Limb (tissue), 2 donors: ENCODE data around the gene PTPN18.
"Not testable (repeated sequence)": the region's sequence is repeated elsewhere in the genome, so short reads cannot be mapped to it uniquely, and the experiment has no call there.

Source experiments
- DNase-seq, 2 donors: peaks; one replicate each; pipeline ENCODE4 v3.0.0-alpha.2; 2016; ENCODE audit errors: extremely low spot score in 2 of 2

PTPN18 gene, protein sequence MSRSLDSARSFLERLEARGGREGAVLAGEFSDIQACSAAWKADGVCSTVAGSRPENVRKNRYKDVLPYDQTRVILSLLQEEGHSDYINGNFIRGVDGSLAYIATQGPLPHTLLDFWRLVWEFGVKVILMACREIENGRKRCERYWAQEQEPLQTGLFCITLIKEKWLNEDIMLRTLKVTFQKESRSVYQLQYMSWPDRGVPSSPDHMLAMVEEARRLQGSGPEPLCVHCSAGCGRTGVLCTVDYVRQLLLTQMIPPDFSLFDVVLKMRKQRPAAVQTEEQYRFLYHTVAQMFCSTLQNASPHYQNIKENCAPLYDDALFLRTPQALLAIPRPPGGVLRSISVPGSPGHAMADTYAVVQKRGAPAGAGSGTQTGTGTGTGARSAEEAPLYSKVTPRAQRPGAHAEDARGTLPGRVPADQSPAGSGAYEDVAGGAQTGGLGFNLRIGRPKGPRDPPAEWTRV

DNA sequence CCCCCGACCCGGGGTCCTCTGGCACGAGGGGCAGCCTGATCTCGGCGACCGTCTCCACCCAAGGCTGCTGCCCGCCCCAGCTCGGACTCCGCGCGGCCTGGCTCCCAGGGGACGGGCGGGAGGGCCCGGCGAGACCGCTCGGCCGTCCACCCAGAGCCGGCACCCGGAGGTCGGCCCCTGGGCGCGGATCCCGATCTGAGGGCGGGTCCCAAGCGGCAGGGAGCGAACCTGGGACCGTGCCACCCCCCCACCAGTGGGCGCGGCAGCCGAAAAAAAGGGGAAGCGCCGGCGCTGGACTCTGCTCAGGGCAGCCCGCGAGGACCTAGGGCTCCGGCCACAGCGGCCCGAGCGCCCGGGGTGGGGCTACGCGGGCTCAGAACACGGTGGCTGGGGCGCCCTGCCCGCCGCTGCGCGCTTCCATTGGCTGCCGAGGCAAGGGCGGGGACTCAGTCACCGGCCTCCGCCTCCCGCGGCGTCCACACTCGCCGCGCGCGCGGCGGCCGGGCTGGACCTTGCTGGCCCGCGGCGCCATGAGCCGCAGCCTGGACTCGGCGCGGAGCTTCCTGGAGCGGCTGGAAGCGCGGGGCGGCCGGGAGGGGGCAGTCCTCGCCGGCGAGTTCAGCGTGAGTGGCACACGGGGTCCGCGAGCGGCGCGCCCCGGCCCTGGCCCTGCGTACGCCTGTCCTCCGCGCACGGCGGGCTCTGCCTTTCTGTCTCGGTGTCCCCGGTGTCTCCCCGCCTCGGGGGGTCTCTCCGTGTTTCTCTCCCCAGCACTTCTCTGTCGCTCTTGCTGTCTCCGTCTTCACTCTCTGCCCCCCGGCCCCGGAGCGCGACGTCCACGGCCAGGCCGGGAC lies at the start of gene PTPN18:
PTPN18 (plus strand) TSS at position 479 of the 854 bp plus-strand sequence; CDS start at position 531, 52 bp downstream.
- DNase-seq = peak; percentile 67 to 85

DNA sequence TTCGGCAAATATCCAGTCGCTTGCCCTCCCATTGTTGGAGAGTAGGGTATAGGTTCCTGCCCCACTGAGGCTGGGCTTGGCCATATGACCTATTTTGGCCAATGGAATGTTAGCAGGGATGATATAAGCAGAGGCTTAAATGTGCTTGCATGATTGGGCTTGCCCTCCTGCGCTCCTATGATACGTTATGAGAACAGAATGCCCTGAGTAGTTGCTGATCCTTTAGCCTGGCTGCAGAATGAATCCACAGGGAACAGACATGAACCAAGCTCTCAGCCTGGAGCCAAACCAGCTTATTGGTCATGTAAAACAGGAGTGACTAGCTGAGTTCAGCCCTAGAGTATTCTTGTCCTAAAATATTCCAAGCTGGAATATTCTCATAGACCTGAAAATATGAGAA lies 48.0 kb upstream of the PTPN18 start:
- DNase-seq = no peak

DNA sequence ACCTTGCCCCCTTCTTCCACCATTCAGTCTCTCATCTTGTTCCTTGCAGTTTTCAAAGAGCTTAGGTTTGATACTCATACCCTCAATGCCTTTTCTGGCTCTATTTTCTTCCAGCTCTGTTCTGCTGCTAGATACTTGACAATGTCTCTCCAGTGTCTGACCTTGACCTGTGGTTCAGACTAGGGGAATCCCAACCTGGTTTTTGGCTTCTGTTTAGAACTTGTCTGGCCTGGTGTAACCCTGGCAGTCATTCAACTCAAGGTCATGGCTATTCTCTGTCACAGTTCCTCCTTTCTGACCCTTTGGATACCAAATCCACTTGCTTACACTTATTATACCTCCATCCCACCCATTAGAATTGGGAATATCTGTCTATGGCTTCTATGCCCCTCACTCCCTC lies 45.0 kb upstream of the PTPN18 start:
- no peak for DNase-seq

DNA sequence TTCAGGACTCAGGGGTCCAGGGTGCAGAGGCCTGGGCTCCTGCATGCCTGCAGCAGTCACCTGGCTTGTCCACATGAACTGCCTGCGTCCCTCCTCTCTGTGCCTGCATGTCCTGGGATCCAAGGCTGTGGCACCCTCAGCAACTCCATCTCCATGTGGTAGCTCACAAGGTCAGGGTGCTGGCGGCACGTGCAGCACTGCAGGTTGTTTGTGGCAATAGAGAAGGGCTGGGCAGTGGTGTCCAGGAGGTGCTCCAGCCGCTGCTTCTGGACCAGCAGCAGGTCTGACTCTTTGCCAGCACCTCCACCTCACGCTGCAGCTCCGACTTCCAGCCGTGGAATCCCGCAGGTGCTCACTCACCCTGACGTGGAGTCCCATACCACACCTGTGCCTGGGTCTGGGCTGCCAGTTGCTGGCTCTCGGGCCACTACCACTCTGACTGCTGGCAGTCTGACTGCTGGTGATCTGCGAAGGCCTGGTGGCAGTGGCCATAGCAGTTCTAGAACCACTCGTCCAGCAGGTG lies 42.0 kb upstream of the PTPN18 start:
- DNase-seq = no peak

DNA sequence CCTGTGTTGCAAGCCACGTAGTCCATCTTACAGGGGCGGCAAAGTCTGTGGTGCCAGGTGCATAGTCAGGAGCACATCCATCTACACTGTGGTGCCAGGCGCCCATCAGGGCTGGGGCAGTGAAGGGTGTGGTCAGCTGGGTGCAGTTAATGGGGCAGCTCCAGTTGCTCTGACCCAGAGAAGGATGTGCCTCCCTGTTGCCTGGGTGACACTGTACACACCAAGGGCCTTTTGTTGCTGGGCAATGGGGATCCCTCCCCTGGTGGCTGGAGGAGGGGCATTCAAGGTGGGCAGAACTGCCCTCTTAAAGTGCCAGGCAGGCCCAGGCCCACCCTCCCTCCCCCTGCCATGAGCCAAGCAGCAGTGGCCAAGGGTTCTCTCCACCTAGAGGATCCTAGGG lies 41.5 kb upstream of the PTPN18 start:
- no peak for DNase-seq

DNA sequence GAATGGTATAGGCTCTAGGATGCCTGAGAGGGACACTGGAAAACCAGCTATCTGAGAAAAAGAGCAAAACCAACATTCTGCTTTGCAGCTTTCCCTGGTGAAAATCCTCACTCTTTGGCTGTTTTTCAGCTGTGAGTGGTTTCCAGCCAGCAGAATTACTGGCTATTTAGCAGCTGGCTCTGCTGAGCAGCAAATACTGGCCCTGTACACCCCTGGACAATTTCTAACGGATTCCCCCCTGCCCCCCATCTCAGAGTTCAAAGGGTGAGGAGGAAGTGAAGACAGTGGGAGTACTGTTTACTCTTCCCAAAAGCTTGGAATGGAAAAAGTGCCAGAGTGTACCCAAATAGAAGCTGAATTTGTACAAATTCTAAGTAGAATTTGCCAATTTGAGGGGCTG lies 39.3 kb upstream of the PTPN18 start:
- peak in 1 of 2 donors; percentile 18 for DNase-seq

DNA sequence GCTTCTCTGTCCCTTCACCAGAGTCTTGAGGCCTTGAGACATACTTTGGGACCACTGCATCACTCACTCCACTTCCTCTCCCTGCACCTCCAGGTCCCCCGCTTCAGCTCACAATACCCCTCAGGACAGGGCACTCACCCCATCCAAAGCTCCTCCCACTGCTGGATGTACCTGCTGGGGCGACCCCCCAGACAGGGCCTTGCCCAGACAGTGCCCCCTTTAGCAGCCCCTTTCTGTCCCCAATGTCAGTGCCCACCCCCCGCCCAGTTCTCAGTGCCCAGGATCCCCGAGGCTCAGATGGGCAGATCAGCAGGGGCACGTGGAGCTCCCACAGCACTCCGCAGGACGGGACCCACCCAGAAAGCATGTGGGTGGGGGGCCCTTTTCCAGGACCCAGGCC lies 37.0 kb upstream of the PTPN18 start:
- no peak for DNase-seq

DNA sequence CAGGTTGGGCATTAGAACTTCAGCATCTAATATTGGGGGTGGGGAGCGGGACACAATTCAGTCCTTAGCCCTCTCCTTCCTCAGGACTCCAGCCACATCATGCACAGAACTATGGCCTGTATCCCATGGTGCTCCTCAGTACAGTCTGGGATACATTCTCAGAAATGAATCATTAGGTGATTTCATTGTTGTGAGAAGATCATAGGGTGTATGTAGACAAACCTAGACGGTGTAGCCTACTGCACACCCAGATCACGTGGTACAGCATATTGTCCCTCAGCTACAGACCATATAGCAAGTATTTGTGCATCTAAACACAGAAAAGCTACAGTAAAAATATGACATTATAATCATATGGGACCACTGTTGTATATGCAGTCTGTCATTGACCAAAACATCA lies 36.3 kb upstream of the PTPN18 start:
- no peak for DNase-seq

DNA sequence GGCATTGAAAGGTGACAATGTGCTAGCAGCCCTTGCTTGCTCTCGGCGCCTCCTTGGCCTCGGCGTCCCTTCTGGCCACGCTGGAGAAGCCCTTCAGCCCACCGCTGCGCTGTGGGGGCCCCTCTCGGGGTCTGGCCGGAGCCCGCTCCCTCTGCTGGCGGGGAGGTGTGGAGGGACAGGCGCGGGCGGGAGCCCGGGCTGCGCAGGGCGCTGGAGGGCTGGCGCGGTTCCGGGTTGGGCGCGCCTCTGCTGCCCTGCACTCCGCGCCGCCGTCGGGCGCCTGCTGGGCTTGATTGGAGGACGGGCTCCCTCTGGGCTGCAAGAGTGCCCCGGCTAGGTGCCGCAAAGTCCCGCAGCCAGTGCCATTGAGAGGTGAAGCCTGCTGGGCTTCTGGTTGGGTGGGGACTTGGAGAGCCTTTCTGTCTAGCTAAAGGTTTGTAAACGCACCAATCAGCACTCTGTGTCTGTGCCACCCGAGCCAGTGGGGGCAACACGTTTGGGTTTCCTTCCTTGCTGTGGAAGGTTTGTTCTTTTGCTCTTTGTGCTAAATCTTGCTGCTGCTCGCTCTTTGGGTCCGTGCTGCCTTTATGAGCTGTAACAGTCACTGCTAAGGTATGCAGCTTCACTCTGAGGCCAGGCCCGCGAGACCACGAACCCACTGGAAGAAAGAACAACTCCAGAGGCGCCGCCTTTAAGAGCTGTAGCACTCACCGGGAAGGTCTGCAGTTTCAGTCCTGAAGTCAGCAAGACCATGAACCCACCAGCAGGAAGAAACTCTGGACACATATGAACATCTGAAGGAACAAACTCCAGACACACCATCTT lies 27.9 kb upstream of the PTPN18 start:
- no peak for DNase-seq

DNA sequence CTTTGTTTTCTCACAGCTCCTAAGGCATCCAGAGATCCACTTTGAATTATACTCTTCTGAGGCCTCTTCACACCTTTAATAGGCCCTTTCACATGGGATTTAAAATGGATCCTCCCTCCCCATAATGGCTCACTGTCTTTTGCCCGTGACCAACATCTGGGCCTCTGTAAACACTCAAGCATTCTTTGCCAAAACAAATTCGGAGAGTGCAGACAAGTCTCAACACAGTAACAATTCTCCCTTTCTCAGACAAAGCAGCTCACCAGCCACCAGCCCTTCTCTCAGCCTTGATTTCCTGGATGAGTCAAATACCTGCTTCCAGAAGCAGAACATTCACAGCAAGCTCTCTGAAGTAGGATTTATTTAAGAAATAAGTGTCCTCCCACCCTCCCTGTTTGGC lies 27.1 kb upstream of the PTPN18 start:
- DNase-seq = no peak

DNA sequence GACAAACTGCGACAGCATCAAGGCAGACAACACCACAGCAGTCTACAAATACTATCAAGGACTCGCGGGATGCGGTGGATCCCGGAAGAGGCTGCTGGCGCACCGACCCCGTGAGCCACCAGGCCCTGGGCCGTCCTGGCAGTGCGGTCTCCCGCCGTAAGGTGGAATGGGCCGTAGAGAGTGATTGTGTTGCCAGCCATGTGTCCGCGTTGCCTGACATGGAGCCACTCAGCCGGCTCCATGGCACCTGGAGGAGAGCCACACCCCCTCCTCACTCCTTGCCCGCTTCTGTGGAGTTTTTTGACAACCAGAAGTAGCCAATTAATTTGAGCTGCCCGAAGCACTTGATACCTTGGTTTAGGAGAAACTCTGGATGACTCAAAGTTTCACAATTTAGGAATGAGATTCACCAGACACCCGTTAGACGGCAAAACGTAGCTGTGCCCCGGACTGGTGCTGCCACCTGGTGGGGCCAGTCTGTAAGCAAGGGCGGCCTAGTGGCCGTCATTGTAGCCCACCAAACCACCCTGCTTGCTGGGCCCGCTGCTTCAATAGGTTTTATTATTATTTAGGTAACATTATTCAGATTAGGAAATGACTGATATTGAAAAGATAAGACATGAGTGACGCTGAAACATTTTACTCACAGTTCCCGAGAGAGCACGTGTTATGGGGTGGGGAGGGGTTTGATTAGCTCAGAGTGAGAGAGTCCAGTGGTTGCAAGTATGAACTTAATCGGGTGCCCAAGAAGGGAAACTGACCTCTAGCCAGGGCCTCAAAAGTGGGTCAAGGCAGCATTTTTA lies 23.4 kb upstream of the PTPN18 start:
- DNase-seq = peak; percentile 66 to 86

DNA sequence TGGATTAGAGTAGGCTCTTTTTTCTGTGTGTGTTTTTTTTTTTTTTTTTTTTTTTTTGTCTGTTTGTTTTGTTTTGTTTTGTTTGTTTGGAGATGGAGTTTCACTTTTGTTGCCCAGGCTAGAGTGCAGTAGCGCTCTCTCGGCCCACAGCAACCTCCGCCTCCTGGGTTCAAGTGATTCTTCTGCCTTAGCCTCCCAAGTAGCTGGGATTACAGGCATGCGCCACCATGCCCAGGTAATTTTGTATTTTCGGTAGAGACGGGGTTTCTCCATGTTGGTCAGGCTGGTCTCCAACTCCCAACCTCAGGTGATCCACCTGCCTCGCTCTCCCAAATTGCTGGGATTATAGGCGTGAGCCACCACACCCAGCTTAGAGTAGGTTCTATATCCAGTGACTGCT lies 22.6 kb upstream of the PTPN18 start:
- not testable (repeated sequence) for DNase-seq

DNA sequence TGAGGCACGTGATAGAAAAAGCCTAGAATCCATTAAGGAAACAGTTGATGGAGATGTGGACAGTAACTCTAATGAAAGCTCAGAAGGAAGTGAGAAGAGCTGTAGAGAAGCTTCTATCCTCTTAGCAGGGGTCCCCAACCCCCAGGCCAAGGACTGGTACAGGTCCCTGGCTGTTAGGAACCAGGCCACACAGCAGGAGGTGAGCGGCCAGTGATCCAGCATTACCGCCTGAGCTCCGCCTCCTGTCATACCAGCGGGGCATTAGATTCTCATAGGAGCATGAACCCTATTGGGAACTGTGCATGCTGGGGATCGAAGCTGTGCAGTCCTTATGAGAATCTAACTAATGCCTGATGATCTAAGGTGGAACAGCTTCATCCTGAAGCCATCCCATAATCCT lies 21.8 kb upstream of the PTPN18 start:
- no peak for DNase-seq

DNA sequence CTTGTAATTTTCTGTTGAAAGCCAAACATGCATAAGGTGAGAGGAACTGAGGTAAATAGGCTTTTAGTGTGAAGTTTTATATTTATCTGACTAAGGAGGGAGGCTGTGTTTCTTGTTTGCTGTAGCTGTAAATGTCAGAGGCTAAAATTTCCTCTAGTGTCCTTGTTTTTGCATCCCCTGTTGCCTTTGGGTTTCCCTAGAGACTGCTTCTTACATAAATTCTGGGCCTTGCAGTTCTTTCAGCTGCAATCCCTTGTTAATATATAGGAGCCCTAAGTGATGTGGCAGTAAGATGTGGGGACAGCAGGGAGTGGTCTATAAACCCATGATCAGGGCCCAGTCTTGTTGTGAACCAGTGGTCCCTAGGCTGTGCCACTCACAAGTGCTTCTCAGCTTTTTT lies 20.6 kb upstream of the PTPN18 start:
- DNase-seq = no peak

DNA sequence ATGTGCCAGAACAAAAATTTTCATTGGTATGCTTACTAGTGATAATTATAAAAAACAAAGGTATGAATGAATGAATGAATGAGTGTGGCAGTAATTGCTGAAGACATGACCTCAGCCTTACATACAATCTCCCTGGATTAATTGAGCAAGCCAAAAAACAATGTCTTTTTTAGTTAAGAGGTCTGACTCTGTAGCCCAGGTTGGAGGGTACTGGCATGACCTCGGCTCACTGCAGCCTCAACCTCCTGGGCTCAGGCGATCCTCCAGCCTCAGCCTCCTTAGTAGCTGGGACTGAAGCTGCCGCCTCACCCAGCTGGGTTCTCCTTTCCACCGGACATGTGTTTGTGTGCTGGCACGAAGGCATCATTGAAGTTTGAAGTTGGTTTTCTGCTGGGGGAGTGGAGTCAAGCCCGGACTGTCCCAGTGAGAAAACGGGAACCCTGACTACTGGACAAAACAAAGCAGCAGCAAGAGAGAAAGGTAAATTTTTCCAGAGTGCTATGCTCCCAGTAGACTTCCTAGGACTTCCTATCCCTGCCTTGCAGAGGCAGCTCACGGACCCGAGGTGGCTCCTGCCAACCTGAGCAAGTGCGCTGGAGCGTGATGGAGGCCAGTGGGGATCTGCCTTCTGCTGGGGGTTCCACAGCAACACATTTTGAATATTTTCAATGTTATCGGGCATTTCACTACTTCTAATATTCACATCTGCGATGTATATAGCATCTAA lies 19.5 kb upstream of the PTPN18 start:
- no peak for DNase-seq

DNA sequence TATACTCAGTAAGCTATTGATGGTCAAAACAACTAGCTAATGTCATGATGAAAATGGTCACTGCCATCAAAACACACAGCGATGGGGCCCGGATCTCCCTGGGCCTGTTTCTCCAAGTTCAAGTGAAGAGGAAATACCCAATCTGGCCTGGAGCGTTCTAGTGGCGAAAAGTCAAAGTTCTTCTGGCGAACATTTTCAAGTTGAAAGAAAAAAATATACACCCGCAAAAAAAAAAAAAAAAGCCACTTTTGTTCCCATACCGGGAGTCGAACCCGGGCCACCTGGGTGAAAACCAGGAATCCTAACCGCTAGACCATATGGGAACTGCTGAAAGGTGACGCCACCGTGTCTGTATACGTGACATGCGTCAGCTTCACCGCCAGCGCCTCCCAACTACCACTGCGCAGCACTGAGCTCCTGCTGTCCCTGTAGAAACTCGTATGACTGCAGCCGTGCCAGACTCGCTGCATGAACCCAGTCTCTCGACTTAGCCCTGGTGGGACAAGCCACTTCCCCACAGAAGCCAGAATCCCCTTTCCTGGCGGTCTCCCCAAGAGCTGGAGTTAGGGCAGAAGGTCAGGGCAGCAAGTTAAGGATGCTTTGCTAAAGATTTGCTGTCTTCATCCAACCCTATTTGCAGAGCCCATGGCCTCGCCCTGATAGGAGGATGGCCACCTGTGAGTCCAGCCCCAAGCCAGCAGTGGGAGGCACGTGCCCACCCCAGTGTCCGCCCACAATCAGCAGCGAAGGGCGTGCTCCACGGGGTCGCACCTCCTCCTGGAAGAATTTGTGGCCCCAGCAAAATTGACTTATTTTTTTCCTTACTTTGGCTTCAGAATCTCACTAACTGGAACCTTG lies 18.8 kb upstream of the PTPN18 start:
- peak; percentile 85 to 95 for DNase-seq

DNA sequence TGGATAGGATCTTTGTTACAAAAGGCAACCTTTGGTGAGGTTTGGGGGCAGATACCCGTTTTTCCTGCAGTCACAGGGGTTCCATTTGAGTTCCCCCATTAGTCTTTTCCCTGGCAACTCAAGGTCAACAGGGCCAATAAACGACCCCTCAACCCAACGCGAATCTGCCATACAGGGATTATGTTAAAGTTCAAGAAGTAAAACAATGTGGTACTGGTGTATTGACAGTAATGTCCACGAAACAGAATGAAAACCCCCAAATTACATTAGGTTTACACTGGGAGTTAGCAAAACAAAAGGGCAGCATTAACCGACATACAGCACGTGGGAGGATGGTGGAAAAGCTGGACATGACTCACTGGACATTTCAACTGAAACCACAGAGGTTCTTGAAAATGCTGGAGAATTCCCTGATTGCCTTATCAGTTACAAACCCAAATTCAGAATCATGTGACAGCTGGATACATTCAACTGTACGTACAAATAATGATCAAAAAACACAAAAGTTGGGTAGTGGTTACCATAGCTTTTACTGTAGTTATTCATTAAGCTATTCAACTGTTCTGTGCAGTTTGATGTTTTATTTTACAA lies 18.0 kb upstream of the PTPN18 start:
- no peak for DNase-seq

DNA sequence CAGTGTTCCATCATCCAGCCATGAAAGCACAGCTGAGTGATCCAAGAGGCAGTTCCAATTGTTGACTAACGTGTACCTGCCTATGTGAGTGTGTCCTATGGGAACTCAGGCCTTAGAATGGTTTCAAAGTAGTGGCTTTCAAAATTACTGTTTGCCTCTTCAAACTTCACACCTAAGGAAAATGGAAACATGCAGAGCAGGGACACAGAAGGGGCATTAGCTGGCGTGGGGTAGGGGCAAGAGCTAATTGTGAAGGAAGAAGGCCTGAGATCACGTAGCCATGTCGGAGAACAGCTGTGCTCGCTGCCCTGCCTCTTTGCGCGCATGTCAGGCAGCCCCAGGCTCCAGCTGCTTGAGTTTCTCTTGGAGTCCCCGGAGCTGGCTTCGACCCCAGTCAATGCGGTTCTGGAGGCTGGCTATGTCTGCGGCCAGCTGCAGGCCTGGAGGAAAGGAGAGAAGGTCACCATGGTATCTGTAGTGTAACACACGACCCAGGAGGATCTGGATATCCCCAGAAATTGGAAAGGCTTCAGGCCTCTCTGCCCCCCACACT lies 17.0 kb upstream of the PTPN18 start:
- DNase-seq = no peak
